OCI-LY7 (cell line): Measurements from ENCODE around the gene CS. TPM values are rescaled to one million over a fixed set of nuclear protein-coding genes. Genes with fewer than 3 reads are reported as not detected.

Source experiments
- BruUV-seq: library from RNA; stranded (reverse); fragments of 400-500 nt; replicated peaks from 2 replicates; lab custom pipeline; 2021; lab: Mats Ljungman, UMichigan
- CTCF ChIA-PET: fragments of 300-600 bp; sonication (Branson Sonifier 250); formaldehyde crosslinking; loops from one replicate; lab custom pipeline; 2022; ENCODE audit warnings: antibody characterized with exemption; ENCODE audit not compliant: unreplicated experiment; lab: Charles Lee
- POLR2A ChIA-PET: fragments of 300-600 bp; sonication (Branson Sonifier 250); formaldehyde crosslinking; loops from one replicate; lab custom pipeline; 2022; ENCODE audit warnings: antibody characterized with exemption; lab: Charles Lee
- DNase-seq: peaks from one replicate; pipeline ENCODE4 v3.0.0-alpha.2; 2015; ENCODE audit warnings: low spot score
- H2AFZ ChIP-seq: fragments of 200-600 bp; sonication (generic), shearing (Covaris generic); 2 replicates; pipeline ENCODE4 v1.6.1; 2014; ENCODE audit warnings: mild to moderate bottlenecking, antibody characterized with exemption, low read length, moderate library complexity
- H3K27ac ChIP-seq: fragments of 200-600 bp; sonication (generic); 2 replicates; pipeline ENCODE4 v1.5.1; 2014; ENCODE audit warnings: mixed run types, low read depth, mild to moderate bottlenecking, moderate library complexity, low read length, inconsistent platforms; ENCODE audit not compliant: poor library complexity, severe bottlenecking
- H3K36me3 ChIP-seq: fragments of 200-600 bp; sonication (generic); 2 replicates; pipeline ENCODE4 v1.6.1; 2014; ENCODE audit warnings: mild to moderate bottlenecking, antibody characterized with exemption, low read length, moderate library complexity, mixed read lengths; ENCODE audit not compliant: insufficient read depth
- H3K4me1 ChIP-seq: fragments of 200-600 bp; sonication (generic); 2 replicates; pipeline ENCODE4 v1.5.1; 2014; ENCODE audit warnings: mild to moderate bottlenecking, low read length; ENCODE audit not compliant: insufficient read depth, poor library complexity, severe bottlenecking
- H3K4me2 ChIP-seq: fragments of 200-600 bp; sonication (generic); 2 replicates; pipeline ENCODE4 v1.6.1; 2014; ENCODE audit warnings: mild to moderate bottlenecking, low read length
- H3K4me3 ChIP-seq: fragments of 200-600 bp; sonication (generic); 2 replicates; pipeline ENCODE4 v1.5.1; 2014; ENCODE audit warnings: mild to moderate bottlenecking, low read depth, low read length; ENCODE audit not compliant: poor library complexity, severe bottlenecking
- H3K79me2 ChIP-seq: fragments of 200-600 bp; sonication (generic); 2 replicates; pipeline ENCODE4 v1.6.1; 2016; ENCODE audit warnings: low read depth, mild to moderate bottlenecking, low read length, moderate library complexity, mixed read lengths; ENCODE audit not compliant: insufficient read depth
- H3K9me2 ChIP-seq: fragments of 200-600 bp; sonication (generic); 2 replicates; pipeline ENCODE4 v1.6.1; 2016; ENCODE audit warnings: mild to moderate bottlenecking, low read length, mixed read lengths; ENCODE audit not compliant: insufficient read depth
- H3K9me3 ChIP-seq: fragments of 200-600 bp; sonication (generic); 2 replicates; pipeline ENCODE4 v1.6.1; 2014; ENCODE audit warnings: mild to moderate bottlenecking, mixed run types, low read length, mixed read lengths
- H4K20me1 ChIP-seq: fragments of 200-600 bp; sonication (generic); 2 replicates; pipeline ENCODE4 v1.6.1; 2014; ENCODE audit warnings: mild to moderate bottlenecking, antibody characterized with exemption, low read length, moderate library complexity, mixed read lengths; ENCODE audit not compliant: insufficient read depth
- CTCF ChIP-seq: fragments of 200-600 bp; sonication (generic); conservative IDR thresholded peaks from 2 replicates; pipeline ENCODE4 v1.5.1; 2014; ENCODE audit warnings: mild to moderate bottlenecking, antibody characterized with exemption, low read length, moderate library complexity, mixed read lengths
- EZH2phosphoT487 ChIP-seq: fragments of 200-600 bp; sonication (generic); IDR thresholded peaks from 2 replicates; pipeline ENCODE4 v1.6.1; 2018; ENCODE audit warnings: low read depth, borderline replicate concordance, mild to moderate bottlenecking, mixed run types, antibody characterized with exemption, low read length, moderate library complexity, mixed read lengths
- intact Hi-C: fragments of 100-400 bp; cut with micrococcal nuclease; formaldehyde crosslinking; loops from one replicate; pipeline ENCODE4 v1.10.0; 2022; ENCODE audit not compliant: unreplicated experiment
- total RNA-seq, 2 experiments: library from RNA; depleted of rRNA in 1 of 2; stranded (reverse); fragments of >200 nt in 1 of 2; shearing (Covaris generic) in 1 of 2; gene quantifications; 2 replicates each; pipeline ENCODE4 v1.2.3, GENCODE V29; 2014 to 2022

The CS gene
- total RNA-seq, 2 experiments from 2014 or later = 154 to 262 TPM

- TF ChIP-seq EZH2phosphoT487 = no peak
- Histone ChIP-seq H3K4me3 (no peak overlapping the region), H3K9me3 (no peaks in the 10 kb centered on the region), H3K4me2 (no peak overlapping the region), H3K9me2 (no peaks in the 10 kb centered on the region), H3K36me3 (peaks cover 78% of the 10 kb centered on the region), H3K79me2 (no peaks in the 10 kb centered on the region), H3K27ac (no peak overlapping the region), H3K4me1 (no peaks in the 10 kb centered on the region), H2AFZ (no peak overlapping the region), H4K20me1 (no peaks in the 10 kb centered on the region)
- no TSS peak for BruUV-seq
- POLR2A ChIA-PET = interaction anchor here (0.6 to 0.7 kb wide), 2 partner anchors 58 to 126 kb away, joined by 3 read pairs; no protein-coding TSS in a partner anchor
- intact Hi-C loops = no loop called here
- CTCF ChIA-PET = no interaction called here
- no peak for DNase-seq
These were observed 52.2 kb downstream of the CS start for GRCh38 chr12:56247923-56248322.

DNA sequence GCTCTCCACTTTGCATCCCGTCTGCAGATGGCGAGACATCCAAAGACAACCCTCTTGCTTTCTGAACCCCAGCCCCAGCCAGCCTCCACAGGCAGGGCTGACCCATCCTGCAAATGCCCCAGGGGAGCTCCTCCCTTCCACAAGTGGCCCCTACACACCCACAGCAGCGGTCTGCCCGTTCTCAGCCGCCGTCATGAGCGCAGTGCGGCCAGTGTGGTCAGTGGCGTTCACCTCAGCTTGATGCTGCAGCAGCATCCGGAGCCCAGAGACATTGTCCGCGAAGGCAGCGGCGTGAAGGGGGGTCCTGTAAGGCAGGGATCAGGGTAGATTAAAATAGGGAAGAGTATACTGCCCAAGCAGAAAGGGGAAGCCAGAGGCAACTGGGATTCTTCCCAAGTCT is 55.6 kb downstream of the CS start:
- intact Hi-C loops = no loop called here
- Histone ChIP-seq H3K4me1 (peaks cover 5% of the 10 kb centered on the region), H3K27ac (no peak overlapping the region), H3K9me2 (no peaks in the 10 kb centered on the region), H3K36me3 (peaks cover 88% of the 10 kb centered on the region), H3K9me3 (no peaks in the 10 kb centered on the region), H3K79me2 (no peaks in the 10 kb centered on the region), H3K4me2 (no peak overlapping the region), H4K20me1 (no peaks in the 10 kb centered on the region), H3K4me3 (no peak overlapping the region), H2AFZ (no peak overlapping the region)
- TF ChIP-seq EZH2phosphoT487 = no peak
- TF ChIP-seq CTCF = no peak
- ChIA-PET CTCF (no interaction called here), POLR2A (no interaction called here)
- DNase-seq = no peak
- no TSS peak for BruUV-seq

DNA sequence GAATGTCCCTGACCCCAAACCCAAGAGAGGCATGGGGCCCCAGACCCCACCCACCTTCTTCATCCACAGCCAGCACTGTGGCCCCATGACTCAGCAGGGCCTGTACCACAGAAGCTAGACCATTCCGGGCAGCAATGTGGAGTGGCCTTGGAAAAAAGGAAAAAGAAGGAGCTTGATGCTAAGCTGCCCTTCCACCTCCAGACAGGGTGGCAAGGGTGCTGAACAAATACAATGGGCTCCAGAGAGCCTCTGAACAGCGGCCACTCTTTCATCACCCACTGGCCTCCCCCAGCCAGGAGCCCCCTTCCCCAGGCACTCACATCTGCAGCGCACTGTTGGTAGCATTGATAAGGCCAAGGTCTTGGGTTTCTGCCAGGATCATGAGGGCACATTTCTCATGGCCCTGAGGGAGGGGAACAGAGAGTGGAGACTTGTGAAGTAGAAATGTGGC is 56.4 kb downstream of the CS start:
- Histone ChIP-seq H3K4me3 (no peak overlapping the region), H3K4me1 (peaks cover 5% of the 10 kb centered on the region), H3K9me3 (no peaks in the 10 kb centered on the region), H3K9me2 (no peaks in the 10 kb centered on the region), H3K4me2 (no peak overlapping the region), H2AFZ (no peak overlapping the region), H3K27ac (no peak overlapping the region), H3K36me3 (peaks cover 87% of the 10 kb centered on the region), H3K79me2 (no peaks in the 10 kb centered on the region), H4K20me1 (no peaks in the 10 kb centered on the region)
- POLR2A ChIA-PET = no interaction called here
- BruUV-seq = no TSS peak
- CTCF ChIA-PET = no interaction called here
- no peak for TF ChIP-seq EZH2phosphoT487
- no peak for TF ChIP-seq CTCF
- no peak for DNase-seq
- intact Hi-C loops = no loop called here
